Hepatic stellate cell (primary cell): ENCODE results near the gene ZFHX3.
A peak's percentile ranks its signal among the peaks of the same experiment; 100 is the strongest.

Experiments used
- DNase-seq: peaks from one replicate; pipeline ENCODE4 v3.0.0; 2011; ENCODE audit warnings: low spot score

The ZFHX3 gene

GRCh38 chr16:73067671-73068540, 20.0 kb upstream of the ZFHX3 start:
- DNase-seq = no peak

- no peak for DNase-seq
These were observed 19.2 kb upstream of the ZFHX3 start for GRCh38 chr16:73066927-73067670.

- no peak for DNase-seq
These were observed 18.5 kb upstream of the ZFHX3 start for GRCh38 chr16:73066331-73066926.

- DNase-seq = no peak
These were observed 17.9 kb upstream of the ZFHX3 start for GRCh38 chr16:73065632-73066330.

GRCh38 chr16:73064994-73065545, 17.1 kb upstream of the ZFHX3 start:
- no peak for DNase-seq

GRCh38 chr16:73064212-73064993, 16.5 kb upstream of the ZFHX3 start:
- peak; percentile 90 for DNase-seq

- DNase-seq = no peak
These were observed 15.9 kb upstream of the ZFHX3 start for GRCh38 chr16:73063854-73064211.

GRCh38 chr16:73062743-73063733, 15.1 kb upstream of the ZFHX3 start:
- no peak for DNase-seq

- DNase-seq = no peak
These were observed 14.2 kb upstream of the ZFHX3 start for GRCh38 chr16:73062001-73062616.

- DNase-seq = no peak
These were observed 13.1 kb upstream of the ZFHX3 start for GRCh38 chr16:73060892-73061490.

- DNase-seq = no peak
These were observed 12.1 kb upstream of the ZFHX3 start for GRCh38 chr16:73059779-73060615.

GRCh38 chr16:73058616-73059409, 10.9 kb upstream of the ZFHX3 start:
- no peak for DNase-seq

GRCh38 chr16:73058221-73058615, 10.3 kb upstream of the ZFHX3 start:
- no peak for DNase-seq

- DNase-seq = no peak
These were observed 9.6 kb upstream of the ZFHX3 start for GRCh38 chr16:73057291-73058210.

GRCh38 chr16:73056921-73057290, 9.0 kb upstream of the ZFHX3 start:
- no peak for DNase-seq

- DNase-seq = no peak
These were observed 8.5 kb upstream of the ZFHX3 start for GRCh38 chr16:73056448-73056847.
